ENCODE measurements around the gene PRKG1. TPM values are rescaled to one million over a fixed set of nuclear protein-coding genes. Genes with fewer than 3 reads are reported as not detected.

The PRKG1 gene
- total RNA-seq, 1 donor = 19.5 TPM

DNA sequence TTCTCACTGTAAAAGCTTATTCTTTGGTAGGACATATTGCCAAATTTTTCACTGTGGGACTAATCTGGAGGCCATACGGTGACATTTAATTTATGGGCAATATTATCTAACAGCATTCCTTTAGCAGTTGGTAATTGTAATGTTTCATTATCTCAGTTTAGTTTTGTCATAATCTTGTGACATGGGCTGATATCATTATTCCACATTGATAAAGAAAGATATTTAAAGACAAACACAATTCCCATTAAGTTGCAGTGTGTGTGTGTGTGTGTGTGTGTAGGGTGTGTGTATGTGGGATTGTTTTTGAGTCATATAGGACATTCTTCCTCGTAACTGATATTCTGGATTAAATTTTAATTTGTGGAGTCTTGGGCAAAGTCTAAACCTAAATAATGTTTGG is 238.5 kb downstream of the PRKG1 start:
- Histone ChIP-seq H3K36me3 (ENCODE audit: insufficient read depth, low read length) (no peaks in the 10 kb centered on the region), H3K4me1 (ENCODE audit: insufficient read depth, low read length) (no peaks in the 10 kb centered on the region), H3K4me3 (ENCODE audit: insufficient read depth, low read length) (no peak overlapping the region), H3K27me3 (ENCODE audit: insufficient read depth, low read length) (no peaks in the 10 kb centered on the region), H3K27ac (ENCODE audit: low read depth, low read length) (no peak overlapping the region), H3K4me2 (ENCODE audit: insufficient read depth, low read length) (no peak overlapping the region), H3K9me3 (ENCODE audit: low read depth, low read length) (no peaks in the 10 kb centered on the region), H4K20me1 (ENCODE audit: insufficient read depth, low read length) (no peaks in the 10 kb centered on the region), H2AFZ (ENCODE audit: low read length) (no peak overlapping the region), H3K79me2 (ENCODE audit: insufficient read depth, low read length) (no peaks in the 10 kb centered on the region)
- no peak for DNase-seq (ENCODE audit: insufficient read length, low spot score, missing footprints)
- TF ChIP-seq, protein P1, sequence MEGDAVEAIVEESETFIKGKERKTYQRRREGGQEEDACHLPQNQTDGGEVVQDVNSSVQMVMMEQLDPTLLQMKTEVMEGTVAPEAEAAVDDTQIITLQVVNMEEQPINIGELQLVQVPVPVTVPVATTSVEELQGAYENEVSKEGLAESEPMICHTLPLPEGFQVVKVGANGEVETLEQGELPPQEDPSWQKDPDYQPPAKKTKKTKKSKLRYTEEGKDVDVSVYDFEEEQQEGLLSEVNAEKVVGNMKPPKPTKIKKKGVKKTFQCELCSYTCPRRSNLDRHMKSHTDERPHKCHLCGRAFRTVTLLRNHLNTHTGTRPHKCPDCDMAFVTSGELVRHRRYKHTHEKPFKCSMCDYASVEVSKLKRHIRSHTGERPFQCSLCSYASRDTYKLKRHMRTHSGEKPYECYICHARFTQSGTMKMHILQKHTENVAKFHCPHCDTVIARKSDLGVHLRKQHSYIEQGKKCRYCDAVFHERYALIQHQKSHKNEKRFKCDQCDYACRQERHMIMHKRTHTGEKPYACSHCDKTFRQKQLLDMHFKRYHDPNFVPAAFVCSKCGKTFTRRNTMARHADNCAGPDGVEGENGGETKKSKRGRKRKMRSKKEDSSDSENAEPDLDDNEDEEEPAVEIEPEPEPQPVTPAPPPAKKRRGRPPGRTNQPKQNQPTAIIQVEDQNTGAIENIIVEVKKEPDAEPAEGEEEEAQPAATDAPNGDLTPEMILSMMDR (IDR thresholded peaks at IDR 0.05; ENCODE audit: extremely low read depth, low read depth, low read length) = no peak

DNA sequence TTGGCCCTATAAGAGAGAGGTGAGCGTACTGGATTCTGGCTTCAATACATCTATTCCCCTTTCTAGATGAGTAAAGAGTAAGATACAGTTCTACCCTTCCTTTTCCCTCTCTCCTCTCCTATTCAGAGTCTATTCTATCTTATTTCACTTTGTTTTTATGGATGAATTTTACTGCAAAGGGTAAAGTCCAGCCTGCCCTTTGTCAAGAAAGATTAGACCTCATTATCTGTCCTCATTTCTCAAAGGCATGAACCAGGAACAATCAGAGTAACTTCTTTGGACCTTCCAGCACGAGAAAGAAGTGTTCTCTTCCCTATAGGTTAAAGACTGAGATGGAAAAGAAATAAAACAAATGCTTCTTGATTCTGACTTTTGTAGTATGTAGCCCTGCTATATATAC is 239.0 kb downstream of the PRKG1 start:
- Histone ChIP-seq H3K4me3 (ENCODE audit: insufficient read depth, low read length) (no peak overlapping the region), H3K36me3 (ENCODE audit: insufficient read depth, low read length) (no peaks in the 10 kb centered on the region), H3K9me3 (ENCODE audit: low read depth, low read length) (no peaks in the 10 kb centered on the region), H3K79me2 (ENCODE audit: insufficient read depth, low read length) (no peaks in the 10 kb centered on the region), H3K27ac (ENCODE audit: low read depth, low read length) (no peak overlapping the region), H3K27me3 (ENCODE audit: insufficient read depth, low read length) (no peaks in the 10 kb centered on the region), H4K20me1 (ENCODE audit: insufficient read depth, low read length) (no peaks in the 10 kb centered on the region), H3K4me2 (ENCODE audit: insufficient read depth, low read length) (no peak overlapping the region), H2AFZ (ENCODE audit: low read length) (no peak overlapping the region), H3K4me1 (ENCODE audit: insufficient read depth, low read length) (no peaks in the 10 kb centered on the region)
- DNase-seq (ENCODE audit: insufficient read length, low spot score, missing footprints) = no peak
- TF ChIP-seq, protein P1 (IDR thresholded peaks at IDR 0.05; ENCODE audit: extremely low read depth, low read depth, low read length) = no peak

DNA sequence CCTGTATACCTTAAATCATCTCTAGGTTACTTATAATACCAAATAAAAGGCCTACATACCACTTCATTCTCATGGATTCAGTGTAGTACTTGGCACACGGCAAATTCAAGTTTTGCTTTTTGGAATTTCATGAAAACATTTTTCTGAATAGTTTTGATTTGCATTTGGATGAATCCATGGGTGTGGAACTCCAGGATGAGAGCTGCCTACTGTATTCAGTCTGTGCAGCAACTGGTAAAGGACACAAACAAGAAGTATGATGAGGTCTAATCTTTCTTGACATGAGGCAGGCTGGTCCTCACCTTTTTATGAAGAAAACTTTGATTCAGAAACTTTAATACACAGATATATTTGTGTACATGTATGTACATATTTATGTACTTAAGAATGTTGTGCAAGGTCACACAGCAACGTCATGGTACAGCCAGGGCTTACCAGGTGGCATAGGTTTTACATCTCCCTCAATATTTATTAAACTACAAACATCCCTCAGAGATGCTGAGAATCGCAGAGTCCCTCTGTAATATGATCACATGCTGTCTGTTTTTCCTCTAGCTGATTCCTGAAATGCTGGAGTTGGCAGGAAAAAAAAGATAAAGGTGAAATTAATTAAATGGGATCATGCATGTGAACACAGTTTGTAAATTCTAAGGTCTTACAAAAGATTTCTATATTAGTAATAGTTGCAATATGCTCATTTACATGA is 239.6 kb downstream of the PRKG1 start:
- no peaks in the 10 kb centered on the region for H3K36me3 ChIP-seq (ENCODE audit: insufficient read depth, low read length)
- no peaks in the 10 kb centered on the region for H3K27me3 ChIP-seq (ENCODE audit: insufficient read depth, low read length)
- H3K79me2 ChIP-seq (ENCODE audit: insufficient read depth, low read length) = no peaks in the 10 kb centered on the region
- no peaks in the 10 kb centered on the region for H3K4me1 ChIP-seq (ENCODE audit: insufficient read depth, low read length)
- H3K9me3 ChIP-seq (ENCODE audit: low read depth, low read length) = no peaks in the 10 kb centered on the region
- no peak overlapping the region for H3K4me3 ChIP-seq (ENCODE audit: insufficient read depth, low read length)
- H3K4me2 ChIP-seq (ENCODE audit: insufficient read depth, low read length) = no peak overlapping the region
- no peak for DNase-seq (ENCODE audit: insufficient read length, low spot score, missing footprints)
- no peak overlapping the region for H3K27ac ChIP-seq (ENCODE audit: low read depth, low read length)
- no peak overlapping the region for H2AFZ ChIP-seq (ENCODE audit: low read length)
- TF ChIP-seq, protein P1 (IDR thresholded peaks at IDR 0.05; ENCODE audit: extremely low read depth, low read depth, low read length) = no peak
- no peaks in the 10 kb centered on the region for H4K20me1 ChIP-seq (ENCODE audit: insufficient read depth, low read length)

DNA sequence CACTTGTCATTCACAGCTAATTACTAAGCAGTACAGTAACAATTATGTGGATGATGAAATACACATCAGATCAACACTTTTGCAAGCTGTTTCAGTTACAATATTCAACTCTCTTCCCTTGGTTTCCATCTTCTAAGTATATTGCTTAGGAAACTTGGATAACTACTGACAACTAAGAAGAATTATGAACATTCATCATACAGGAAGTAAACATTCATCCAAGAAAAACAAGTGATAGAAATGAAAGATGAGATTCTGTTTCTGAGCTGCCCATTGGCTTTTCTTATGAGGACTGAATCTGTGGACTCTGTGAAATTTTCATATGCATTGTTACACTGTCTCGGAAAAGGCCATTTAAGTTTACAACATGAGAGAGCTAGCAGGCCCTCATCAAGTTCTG is 240.2 kb downstream of the PRKG1 start:
- Histone ChIP-seq H3K27ac (ENCODE audit: low read depth, low read length) (no peak overlapping the region), H3K4me3 (ENCODE audit: insufficient read depth, low read length) (no peak overlapping the region), H2AFZ (ENCODE audit: low read length) (no peak overlapping the region), H3K9me3 (ENCODE audit: low read depth, low read length) (no peaks in the 10 kb centered on the region), H3K27me3 (ENCODE audit: insufficient read depth, low read length) (no peaks in the 10 kb centered on the region), H3K79me2 (ENCODE audit: insufficient read depth, low read length) (no peaks in the 10 kb centered on the region), H4K20me1 (ENCODE audit: insufficient read depth, low read length) (no peaks in the 10 kb centered on the region), H3K4me1 (ENCODE audit: insufficient read depth, low read length) (no peaks in the 10 kb centered on the region), H3K36me3 (ENCODE audit: insufficient read depth, low read length) (no peaks in the 10 kb centered on the region), H3K4me2 (ENCODE audit: insufficient read depth, low read length) (no peak overlapping the region)
- no peak for DNase-seq (ENCODE audit: insufficient read length, low spot score, missing footprints)
- TF ChIP-seq, protein P1 (IDR thresholded peaks at IDR 0.05; ENCODE audit: extremely low read depth, low read depth, low read length) = no peak
